Right renal cortex interstitium (tissue), 3 donors: ENCODE data around the gene TANC1. TPM values are rescaled to one million over a fixed set of nuclear protein-coding genes. Genes with fewer than 3 reads are reported as not detected.

Experiments used
- DNase-seq, 3 donors: peaks; one replicate each; pipeline ENCODE4 v3.0.0-alpha.2; 2013; ENCODE audit warnings: low read depth in 3 of 3, low spot score in 2 of 3
- polyA plus RNA-seq, 3 donors: library from polyadenylated mRNA; unstranded; fragments of 120-200 nt; gene quantifications; one replicate each; pipeline ENCODE4 v1.2.1, GENCODE V29; 2013; ENCODE audit not compliant: insufficient read length in 3 of 3

TANC1 gene
- polyA plus RNA-seq, 3 donors, result 47.0 to 55.6 (median 52.8) TPM

DNA sequence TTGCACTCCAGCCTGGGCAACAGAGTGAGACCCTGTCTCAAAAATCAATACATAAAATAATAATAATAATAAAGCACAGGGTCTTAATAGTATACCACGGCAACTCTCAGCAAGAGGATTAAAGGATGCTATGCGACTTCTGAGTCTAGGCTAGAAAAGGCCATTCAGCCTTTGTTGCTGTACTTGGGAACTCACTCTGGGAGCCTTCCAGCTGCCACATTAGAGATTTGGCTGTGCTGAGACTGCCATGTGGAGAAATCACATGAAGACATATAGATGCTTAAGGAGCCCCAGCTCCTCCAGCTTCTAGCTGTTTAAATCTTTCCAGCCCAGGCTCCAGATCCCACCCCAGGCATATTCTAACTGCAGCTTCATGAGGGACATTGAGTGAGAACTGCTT lies 8.2 kb upstream of the TANC1 start:
- no peak for DNase-seq

DNA sequence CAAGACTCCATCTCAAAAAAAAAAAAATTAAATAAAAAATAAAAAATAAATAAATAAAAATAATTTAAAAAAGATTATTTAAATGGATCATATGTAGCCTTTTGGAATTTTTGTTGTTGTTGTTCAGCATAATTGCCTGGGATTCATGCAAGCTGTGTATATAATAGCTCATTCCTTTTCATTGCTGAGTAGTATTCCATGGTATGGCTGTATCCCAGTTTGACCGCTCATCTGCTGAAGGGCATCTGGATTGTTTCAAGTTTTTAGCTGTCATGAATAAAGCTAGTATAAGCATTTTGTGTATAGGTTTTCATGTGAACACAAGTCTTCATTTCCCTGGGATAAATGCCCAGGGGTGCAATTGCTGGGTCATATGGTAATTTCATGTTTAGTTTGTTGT lies 6.4 kb upstream of the TANC1 start:
- no peak for DNase-seq

DNA sequence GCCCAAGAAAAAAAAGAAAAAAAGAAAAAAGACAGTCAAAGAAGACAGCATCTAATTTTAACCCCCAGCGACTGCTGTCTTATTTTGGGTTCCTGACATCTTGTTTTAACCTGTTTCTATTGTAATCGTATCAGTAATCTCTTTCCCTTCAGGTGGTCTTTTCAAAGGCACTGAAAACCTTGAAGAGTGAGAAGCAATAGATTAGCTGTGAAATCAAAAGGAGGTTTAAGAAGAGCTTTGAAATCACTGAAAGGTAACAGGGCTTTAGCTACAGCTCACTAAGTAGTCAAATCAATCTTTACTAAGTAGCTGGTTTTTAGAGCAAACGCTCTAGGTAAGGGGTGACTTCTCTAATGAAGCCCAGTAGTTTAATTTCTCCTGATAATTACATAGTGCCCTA lies 5.4 kb upstream of the TANC1 start:
- no peak for DNase-seq

DNA sequence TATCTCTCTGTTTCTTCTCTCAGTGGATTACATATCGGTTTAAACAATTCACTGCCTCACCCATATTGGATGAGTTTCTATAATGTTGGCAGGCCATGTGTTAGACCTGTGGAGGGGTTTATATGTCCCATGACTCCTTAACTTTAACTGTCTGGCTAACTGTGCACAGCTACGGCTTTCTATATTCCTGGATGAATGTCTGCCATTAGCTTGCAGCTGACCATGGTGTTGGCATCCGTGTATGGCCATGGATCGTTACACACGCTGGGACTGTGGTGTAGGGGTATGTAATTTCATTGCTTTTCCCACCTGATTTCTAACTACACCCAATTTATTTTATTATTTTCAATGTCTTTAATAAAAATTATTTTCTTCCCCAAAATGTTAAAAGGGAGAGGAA lies 3.3 kb upstream of the TANC1 start:
- DNase-seq, result no peak

DNA sequence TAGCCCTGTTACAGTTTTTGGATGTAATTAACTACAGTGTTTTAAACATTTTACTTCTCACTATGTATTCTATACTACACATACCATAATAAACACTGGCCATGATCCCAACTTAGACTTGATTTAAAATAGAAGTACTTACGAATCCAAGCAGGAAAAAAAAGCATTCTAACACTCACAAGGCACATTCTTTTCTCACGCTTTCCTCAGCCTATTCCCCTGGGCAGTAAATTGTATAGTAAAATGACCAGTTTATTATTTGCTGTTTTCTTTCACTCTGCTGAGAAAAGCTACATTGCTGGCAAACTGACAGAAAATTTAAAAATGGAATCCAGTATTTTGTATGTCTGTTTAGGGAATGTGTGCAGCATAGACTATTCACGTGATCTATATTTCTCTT lies 2.8 kb upstream of the TANC1 start:
- no peak for DNase-seq

DNA sequence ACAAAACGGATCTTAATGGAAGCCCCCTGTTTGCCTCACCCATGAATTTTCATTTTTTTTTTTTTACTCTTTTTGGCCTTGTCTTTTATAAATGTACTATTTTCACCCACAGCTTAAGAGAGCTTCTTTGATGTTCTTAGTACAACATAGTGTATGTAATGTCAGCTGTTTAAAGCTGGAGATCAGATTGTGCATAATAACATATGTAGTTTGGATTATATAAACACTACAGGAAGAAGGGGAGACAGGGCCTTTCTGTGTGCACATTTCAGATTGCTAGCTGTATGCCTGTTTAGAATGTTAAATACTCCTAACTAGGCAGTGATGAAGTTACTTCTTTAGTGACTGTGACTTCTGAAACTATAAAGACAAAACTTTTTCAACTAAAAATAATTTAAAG lies 2.1 kb upstream of the TANC1 start:
- no peak for DNase-seq

DNA sequence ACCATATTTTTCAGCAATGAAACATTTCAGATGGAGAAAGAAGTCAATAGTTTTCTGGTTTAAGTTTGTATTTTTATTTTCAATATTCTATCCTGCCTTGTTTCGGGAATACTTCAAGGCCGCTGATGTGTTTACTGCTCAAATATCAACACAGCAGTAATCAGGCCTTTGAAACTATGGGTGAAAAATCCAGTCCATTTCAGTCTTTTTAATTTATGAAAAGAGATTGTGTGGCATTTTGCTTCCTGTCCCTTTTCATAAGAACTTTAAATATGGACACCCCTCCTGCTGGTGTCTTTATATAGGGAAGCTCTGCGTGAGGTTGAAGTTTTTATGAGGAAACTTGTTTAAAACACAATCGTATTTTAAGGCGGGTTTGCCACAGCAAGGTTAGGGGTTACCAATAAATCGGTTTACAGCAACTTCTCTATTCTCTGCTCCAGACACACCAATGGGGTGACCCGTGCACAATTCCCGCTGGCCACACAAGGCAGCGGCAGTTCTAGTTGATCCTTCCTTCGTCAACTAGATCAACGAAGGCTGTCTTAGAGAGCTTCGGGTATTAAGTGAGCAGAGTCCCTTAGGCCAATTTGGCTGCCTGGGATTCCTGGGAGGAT lies 1.2 kb upstream of the TANC1 start:
- no peak for DNase-seq

DNA sequence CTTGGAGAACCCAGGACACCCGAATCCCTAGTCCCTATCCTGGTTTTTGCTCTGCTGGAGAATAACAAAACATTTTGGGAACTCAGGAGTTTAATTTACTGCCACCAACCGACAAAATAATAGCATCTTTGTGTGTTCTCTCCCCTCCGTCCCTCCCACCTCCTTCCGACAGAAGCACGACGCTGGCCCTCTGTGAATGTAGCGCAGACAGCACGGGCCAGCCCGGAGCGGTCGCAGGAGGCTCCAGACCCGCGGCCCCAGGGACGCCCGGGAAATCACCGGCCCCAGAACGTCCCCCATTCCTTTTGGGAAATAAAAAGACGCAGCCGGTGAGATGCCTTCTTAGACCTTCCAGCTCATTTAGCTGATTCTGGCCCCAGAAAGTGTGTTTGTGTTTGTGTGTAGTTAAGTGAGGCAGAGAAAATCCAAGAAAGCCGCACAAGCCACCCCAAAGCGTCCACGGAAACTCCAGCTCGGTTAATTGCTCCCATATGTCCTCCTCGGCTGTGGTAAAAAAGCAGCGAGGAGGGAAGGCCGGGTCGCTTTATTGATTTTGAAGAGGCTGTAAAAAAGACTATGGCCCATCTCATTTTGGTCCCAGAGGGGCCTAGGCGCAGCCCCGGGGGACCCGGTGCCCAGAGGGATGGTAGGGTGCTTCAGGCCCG lies 577 bp upstream of the TANC1 start:
- DNase-seq, result peak in 1 of 3 donors; percentile 65

DNA sequence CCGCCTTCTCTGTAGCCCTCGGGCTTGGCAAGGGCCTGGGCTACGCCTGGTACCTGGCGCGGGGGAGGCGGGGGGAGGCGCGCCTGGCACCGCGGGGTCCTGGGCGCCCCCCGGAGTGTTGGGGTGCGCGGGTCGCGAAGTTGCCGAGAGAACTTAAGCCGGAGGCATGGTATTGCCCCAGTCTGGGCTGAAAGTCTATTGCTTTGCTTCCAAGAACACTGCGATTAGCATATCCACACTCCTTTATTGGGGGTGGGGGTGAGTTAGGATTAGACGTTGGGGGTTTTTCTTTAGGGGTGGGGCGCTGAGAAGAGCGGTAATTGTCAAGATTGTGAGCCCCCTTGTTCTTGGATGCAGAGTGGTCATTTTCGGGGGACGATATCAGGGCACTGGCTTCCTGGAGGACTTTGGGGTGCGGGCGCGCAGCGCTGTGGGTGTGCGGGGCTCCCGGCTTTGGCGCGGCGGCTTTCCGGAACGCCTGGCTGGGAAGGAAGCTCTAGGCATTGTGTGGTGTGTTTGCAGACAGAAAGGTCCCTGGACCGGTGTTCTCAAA lies 798 bp downstream of the TANC1 start:
- no peak for DNase-seq

DNA sequence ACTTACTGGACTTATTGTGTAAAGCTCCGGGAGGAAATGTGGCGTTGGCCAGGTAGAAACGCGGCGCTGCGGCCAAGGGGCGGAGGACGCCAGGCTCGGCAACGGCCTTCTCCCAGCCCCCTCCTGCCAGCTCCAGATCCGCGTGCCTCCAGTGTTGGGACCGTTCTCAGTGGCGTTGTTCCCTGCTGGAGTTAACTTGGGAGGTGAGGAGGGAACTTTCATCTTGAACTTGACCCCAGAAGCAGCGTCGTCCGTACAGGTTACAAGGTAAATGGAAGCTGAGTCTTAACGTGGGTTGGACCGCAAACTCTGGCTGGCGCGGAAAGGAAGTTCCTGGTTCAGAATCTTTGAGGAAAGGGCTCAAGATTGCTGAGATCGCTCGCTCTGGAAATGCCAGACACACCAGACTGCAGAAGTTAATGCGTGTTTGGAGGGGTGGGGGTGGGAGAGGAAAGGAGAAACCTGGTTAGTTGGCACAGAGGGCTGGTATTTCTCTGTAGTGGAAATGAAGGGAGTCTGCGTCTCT lies 1.3 kb downstream of the TANC1 start:
- no peak for DNase-seq

DNA sequence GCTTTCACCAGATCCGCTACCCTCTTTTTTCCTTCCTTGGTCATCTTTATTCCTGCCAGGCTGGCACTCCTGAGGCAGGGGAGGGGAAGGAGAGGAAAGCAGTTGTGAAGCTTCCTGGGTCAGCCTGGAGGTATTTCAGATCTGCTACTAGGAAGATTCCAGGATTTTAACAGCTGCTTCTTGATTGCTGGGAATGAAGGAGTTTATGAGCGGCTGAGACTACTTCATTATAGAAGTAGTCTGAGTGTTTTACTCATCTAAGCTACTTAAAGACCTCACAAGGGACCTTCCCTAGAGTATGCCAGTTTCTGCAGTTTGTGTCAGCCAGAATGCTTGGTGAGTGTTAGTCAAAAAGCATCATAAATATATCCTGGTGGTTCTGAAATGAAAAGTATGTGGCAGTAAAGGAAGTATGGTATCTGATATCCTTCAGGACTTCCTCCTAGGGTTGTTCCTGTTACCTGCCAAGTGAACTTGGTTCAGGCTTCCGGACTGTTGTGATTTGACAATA lies 1.9 kb downstream of the TANC1 start:
- DNase-seq, result no peak

DNA sequence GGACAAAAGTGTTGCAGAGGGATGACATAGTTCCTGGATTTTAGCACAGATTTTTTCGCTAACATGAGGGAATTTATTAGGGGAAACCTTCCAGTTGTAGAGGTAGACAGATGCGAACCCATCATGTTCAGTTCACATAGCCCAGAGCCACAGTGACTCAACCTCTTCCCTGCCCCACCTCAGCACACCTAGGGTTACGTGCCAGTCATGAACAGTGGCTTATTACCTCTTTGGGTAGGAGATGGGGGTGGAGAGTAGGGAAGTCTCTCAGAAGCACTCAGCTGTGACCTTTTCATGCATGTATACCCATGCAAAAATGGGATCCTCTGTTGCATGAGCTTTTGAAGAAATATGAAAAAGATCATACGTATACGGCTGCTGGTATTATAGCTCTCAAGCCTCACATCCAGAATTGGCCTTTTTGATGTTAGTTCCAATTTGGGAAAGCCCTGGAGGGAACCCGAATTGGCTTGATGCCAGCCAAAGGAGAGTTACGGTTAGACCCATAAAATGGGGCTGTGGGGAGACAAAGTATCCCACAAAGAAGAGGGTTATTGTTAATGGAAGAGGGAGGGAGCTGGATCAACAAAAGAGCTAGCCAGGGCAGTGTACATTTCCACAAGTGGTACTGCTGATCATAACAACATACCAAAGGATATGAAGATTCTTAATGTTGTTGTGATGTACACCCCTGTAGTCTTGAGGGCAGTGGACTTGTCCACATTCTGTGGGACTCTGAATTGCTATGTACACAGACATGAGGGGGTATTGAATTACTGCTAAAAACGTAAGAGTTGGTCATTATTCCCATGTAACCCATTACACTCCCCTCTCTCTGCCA lies 4.9 kb downstream of the TANC1 start:
- DNase-seq, result no peak

DNA sequence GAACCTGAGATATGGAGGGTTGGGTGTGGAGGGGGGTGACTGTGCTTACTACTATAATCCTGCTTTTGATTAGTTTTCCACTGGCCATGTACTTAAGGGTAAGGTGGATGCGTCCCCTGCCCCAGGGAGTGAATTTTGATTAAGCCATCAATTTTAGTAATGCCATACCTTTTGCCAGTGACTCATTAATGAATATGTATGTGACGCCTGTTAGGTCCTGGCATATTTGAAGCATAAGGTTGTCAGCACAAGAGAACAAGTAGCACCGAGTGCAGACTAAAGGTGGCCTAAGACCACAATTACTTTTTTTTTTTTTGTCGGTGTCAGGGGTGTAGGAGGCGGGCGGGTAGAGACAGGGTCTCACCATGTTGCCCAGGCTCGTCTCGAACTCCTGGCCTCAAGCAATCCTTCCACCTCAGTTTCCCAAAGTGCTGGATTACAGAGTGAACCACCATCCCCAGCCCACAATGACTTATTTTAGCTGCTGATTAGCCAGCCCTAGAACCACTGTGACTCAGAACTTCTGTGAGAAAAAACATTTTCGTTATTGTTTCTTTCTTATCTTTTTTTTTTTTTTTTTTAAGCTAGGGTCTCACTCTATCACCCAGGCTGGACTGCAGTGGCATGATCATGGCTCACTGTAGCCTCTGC lies 7.0 kb downstream of the TANC1 start:
- DNase-seq, result no peak

DNA sequence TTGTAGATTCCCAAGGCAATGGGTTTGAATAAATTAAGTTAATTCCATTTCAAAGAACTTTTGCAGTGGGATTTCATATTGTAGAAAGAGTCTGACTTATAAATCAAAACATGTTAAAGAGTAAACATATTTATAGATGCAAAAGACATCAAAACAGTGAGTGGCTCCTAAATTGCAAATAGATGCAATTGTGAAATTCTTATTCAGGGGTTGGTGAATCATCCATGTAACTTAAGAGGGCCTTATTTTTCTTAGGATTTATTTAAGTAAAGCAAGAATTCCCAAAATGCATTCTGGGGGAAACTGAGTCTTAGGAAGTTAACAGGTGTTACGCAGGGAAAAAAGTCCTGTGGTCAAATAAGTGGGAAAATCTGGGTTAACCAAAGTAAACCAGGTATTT lies 11.3 kb downstream of the TANC1 start:
- DNase-seq, result no peak

DNA sequence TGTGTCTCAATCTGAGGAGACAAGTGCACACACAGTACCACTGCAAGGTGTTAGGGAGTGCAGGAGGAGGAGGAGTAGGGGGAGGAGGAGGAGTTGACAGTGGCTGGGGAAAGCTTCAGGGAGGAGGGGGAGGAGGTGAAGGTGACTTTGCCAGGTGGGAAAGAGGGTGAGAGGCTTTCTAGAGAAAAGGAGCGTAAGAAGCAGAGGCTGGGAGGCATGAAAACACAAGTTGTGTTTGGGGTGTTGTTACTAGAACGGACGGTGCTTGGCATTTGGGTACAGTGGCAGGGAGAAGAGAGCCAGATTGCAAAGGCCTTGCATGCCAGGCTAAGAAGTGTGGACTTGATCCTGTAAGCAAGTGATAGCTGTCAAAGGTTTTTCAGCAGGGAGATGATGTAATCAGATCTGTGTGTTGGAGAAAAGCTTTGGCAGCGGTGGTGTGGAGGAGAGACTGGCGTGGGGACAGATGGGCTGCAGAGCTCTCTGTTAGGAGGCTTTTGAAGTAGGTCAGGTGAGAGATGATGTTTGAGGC lies 16.2 kb downstream of the TANC1 start:
- DNase-seq, result no peak

DNA sequence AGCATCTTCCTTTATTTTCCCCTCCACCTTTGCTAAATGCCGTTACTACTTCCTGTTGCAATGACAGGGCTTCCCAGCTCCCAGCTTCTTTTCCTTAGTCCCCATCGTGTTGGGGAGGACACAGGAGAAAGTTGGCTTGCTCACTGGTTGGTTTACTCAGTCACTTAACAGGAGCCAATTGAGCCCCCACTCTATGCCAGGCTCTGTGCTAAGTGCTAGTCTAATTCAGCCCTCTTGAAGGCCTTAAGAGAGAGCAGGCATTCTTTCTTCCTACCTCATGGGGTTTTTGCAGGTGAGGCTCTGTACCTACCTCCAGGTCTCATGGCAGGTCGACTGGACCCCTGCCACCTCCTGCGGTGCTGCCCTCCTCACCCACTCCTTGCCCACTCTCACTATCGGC lies 20.1 kb downstream of the TANC1 start:
- no peak for DNase-seq

DNA sequence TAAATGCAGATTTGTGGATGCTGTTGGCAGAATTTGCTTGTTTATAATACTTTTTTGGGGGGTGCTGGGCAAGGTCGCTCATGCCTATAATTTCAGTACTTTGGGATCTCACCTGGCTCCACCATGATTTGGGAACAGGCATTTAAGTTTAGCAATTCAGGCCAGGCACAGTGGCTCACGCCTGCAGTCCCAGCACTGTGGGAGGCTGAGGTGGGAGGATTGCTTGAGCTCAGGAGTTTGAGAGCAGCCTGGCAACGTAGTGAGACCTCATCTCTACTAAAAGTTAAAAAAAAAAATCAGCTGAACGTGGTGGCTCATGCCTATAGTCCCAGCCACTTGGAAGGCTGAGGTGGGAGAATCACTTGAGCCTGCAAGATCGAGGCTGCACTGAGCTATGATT lies 20.7 kb downstream of the TANC1 start:
- no peak for DNase-seq

DNA sequence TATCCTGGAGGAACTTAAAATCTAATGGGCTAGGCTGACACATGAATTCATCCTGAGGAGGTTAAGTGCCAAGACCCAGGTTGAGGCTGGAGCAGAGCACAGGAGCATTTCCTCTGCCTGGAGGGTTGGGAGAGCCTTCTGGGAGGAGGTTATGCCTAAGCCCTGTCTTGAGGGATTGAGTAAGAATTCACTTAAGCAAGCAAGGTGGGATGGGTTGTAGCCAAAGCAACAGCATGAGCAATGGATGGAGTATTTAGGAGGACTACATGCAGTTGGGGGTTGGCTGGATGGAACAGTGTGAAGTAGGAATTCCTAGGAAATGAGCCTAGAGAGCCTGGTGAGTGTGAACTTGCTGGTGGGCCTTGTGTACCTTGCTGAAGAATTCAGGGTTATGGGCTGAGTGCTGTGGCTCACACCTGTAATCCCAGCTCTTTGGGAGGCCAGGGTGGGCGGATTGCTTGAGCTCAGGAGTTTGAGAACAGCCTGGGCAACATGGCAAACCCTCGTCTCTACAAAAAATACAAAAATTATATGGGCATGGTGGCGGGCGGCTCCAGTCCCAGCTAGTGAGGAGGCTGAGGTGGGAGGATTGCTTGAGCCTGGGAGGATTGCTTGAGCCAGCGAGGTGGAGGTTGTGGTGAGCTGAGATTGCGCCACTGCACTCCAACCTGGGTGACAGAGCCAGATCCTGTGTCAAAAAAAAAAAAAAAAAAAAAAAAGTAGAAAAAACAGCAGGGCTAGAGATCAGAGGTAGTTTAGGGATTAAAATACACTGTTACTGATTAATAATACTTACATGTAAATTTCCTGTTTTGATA lies 22.2 kb downstream of the TANC1 start:
- no peak for DNase-seq

DNA sequence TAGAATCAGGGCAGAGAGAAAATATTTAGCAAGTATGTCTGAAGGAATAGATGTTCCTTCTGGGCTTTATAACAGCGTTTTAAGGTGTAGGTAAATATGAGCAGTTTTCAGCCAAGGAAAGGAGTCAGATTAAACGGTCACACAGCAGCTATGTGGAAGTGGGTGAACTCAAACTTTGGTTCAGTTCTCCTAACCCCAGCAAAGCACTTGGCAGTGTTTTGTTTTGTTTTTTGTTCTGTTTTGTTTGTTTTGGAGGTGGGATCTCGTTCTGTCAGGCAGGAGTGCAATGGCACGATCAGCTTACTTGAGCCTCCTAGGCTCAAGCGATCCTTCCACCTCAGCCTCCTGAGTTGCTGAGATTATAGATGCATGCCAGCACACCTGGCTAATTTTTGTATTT lies 24.6 kb downstream of the TANC1 start:
- DNase-seq, result no peak
